Posterior vena cava (tissue), 2 donors: ENCODE data around the gene DRAM1. TPM values are rescaled to one million over a fixed set of nuclear protein-coding genes. Genes with fewer than 3 reads are reported as not detected.
A peak's percentile ranks its signal among the peaks of the same experiment; 100 is the strongest.

ENCODE experiments used
- DNase-seq: peaks from one replicate; pipeline ENCODE4 v3.0.0-alpha.2; 2020; ENCODE audit warnings: low spot score
- intact Hi-C, 2 donors: fragments of 100-400 bp; cut with DNase I; formaldehyde crosslinking; loops; one replicate each; pipeline versions ENCODE4 v1.14.1 to v1.14.2; 2022 to 2023
- long read RNA-seq, 2 donors: library from polyadenylated mRNA; unstranded; transcript quantifications; one replicate each; pipeline ENCODE4 v2.0.0, GENCODE V29; 2020 to 2021
- total RNA-seq, 2 donors: library from RNA; stranded (reverse); fragmentation: NEBNext Ultra II Directional; extraction: Animal tissue kit (Norgen Biotek cat#: 25700); gene quantifications; one replicate each; pipeline ENCODE4 v1.2.1, GENCODE V29; 2021
- donor health status: DM: yes; HTN: yes; CAD: no.
- donor health status: DM: yes; HTN: yes; CAD: no.

The DRAM1 gene
- total RNA-seq: 10 to 100 TPM; 29.0 to 31.3 TPM
- long read RNA-seq, donor 1, transcript DRAM1-201 (7 exons, 3,519 nt): major isoform, 13 of 24 reads
- long read RNA-seq, donor 1, partial matches to known transcripts: 1 of 24 reads
- long read RNA-seq, donor 1, other reads (novel, unspliced or antisense): 10 of 24 reads
- long read RNA-seq, donor 2, transcript DRAM1-201 (7 exons, 3,519 nt): major isoform, 16 of 30 reads
- long read RNA-seq, donor 2, partial matches to known transcripts: 9 of 30 reads
- long read RNA-seq, donor 2, other reads (novel, unspliced or antisense): 4 of 30 reads

GRCh38 chr12:101876861-101877805, at the start of gene DRAM1:
Gene DRAM1, plus strand, starts transcription at chr12:101877580. Its CDS starts 210 bp downstream, at chr12:101877790.
- intact Hi-C loops: no loop called here
- peak; percentile 98 for DNase-seq

GRCh38 chr12:101828463-101829196, 48.8 kb upstream of the DRAM1 start:
- no peak for DNase-seq
- intact Hi-C loops: no loop called here

- DNase-seq: no peak
- intact Hi-C loops: loop anchor here (5.0 to 10.0 kb wide), 2 partner anchors 55 to 58 kb away; no protein-coding TSS in a partner anchor
Observed at GRCh38 chr12:101829639-101830366, 47.6 kb upstream of the DRAM1 start.

GRCh38 chr12:101830367-101831325, 46.7 kb upstream of the DRAM1 start, which contains the start of gene GNPTAB:
Gene GNPTAB, minus strand, starts transcription at chr12:101830959. Its CDS starts 284 bp downstream, at chr12:101830675.
- intact Hi-C loops: loop anchor here (5.0 to 10.0 kb wide), 2 partner anchors 56 to 58 kb away; no protein-coding TSS in a partner anchor

GRCh38 chr12:101832030-101832429, 45.4 kb upstream of the DRAM1 start:
- intact Hi-C loops: loop anchor here (5.0 to 10.0 kb wide), 2 partner anchors 57 to 60 kb away; no protein-coding TSS in a partner anchor

More at GRCh38 chr12:101830367-101831325, 46.7 kb upstream of the DRAM1 start, which contains the start of gene GNPTAB:
- peak; percentile 98 for DNase-seq

GRCh38 chr12:101838628-101839323, 38.6 kb upstream of the DRAM1 start:
- intact Hi-C loops: loop anchor here in 1 of 2 donors (10.0 kb wide), 1 partner anchor 64 kb away; no protein-coding TSS in a partner anchor
- DNase-seq: no peak

More at GRCh38 chr12:101832030-101832429, 45.4 kb upstream of the DRAM1 start:
- DNase-seq: no peak

- DNase-seq: no peak
- intact Hi-C loops: loop anchor here in 1 of 2 donors (10.0 kb wide), 1 partner anchor 65 kb away; no protein-coding TSS in a partner anchor
Observed at GRCh38 chr12:101839324-101840283, 37.8 kb upstream of the DRAM1 start.

GRCh38 chr12:101841069-101841468, 36.3 kb upstream of the DRAM1 start:
- no peak for DNase-seq
- intact Hi-C loops: no loop called here

- no peak for DNase-seq
- intact Hi-C loops: no loop called here
Observed at GRCh38 chr12:101845137-101845711, 32.2 kb upstream of the DRAM1 start.

GRCh38 chr12:101847325-101847724, 30.1 kb upstream of the DRAM1 start:
- intact Hi-C loops: no loop called here
- DNase-seq: no peak

GRCh38 chr12:101850199-101850598, 27.2 kb upstream of the DRAM1 start:
- DNase-seq: no peak
- intact Hi-C loops: no loop called here

- intact Hi-C loops: no loop called here
- DNase-seq: no peak
Observed at GRCh38 chr12:101852998-101853397, 24.4 kb upstream of the DRAM1 start.

- intact Hi-C loops: no loop called here
- DNase-seq: no peak
Observed at GRCh38 chr12:101854747-101855146, 22.6 kb upstream of the DRAM1 start.

- intact Hi-C loops: no loop called here
- no peak for DNase-seq
Observed at GRCh38 chr12:101855364-101855884, 22.0 kb upstream of the DRAM1 start.

- intact Hi-C loops: no loop called here
Observed at GRCh38 chr12:101855976-101856375, 21.4 kb upstream of the DRAM1 start.

More at GRCh38 chr12:101855976-101856375, 21.4 kb upstream of the DRAM1 start:
- no peak for DNase-seq
